Lung microvascular endothelial cell (primary cell): ENCODE results near the gene CFAP119. TPM values are rescaled to one million over a fixed set of nuclear protein-coding genes. Genes with fewer than 3 reads are reported as not detected.

Source experiments
- DNase-seq, 2 donors: peaks; one replicate each; pipeline versions ENCODE4 v3.0.0 to v3.0.0-alpha.2; 2010; ENCODE audit warnings: low read depth in 2 of 2
- total RNA-seq: library from RNA; depleted of rRNA; stranded (reverse); fragments of >200 nt; gene quantifications from 2 replicates; pipeline ENCODE4 v1.2.1, GENCODE V29; 2014

CFAP119 gene
- total RNA-seq, 1 donor from 2014 or later, result 0.40 TPM

DNA sequence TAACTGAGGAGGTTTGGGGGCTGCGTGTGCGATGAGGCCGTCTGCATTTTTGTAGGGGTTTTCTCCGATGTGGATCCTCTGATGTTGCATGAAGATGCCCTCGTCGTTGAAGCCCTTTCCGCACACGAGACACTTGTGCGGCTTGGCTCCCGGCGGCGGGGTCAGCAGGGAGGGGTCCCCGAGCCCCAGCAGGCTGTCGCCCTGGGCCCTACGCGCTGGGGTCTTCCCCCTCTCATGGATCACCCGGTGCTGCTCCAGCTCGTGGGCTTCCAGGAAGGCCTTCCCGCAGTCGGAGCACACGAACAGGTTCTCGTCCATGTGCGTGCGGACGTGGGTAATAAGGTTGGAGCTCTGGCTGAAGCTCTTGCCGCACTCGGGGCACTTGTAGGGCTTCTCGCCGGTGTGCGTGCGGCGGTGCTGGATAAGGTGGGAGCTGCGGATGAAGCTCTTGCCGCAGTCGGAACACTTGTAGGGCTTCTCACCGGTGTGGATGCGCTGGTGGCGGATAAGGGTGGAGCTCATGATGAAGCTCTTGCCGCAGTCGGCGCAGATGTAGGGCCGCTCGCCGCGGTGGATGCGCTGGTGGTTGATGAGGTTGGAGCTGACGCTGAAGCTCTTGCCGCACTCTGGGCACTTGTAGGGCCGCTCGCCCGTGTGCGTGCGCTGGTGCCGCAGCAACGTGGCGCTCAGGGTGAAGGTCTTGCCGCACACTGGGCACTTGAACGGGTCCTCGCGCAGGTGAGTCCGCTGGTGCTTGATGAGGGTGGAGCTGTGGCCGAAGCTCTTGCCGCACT is 20.8 kb upstream of the CFAP119 start:
- no peak for DNase-seq

DNA sequence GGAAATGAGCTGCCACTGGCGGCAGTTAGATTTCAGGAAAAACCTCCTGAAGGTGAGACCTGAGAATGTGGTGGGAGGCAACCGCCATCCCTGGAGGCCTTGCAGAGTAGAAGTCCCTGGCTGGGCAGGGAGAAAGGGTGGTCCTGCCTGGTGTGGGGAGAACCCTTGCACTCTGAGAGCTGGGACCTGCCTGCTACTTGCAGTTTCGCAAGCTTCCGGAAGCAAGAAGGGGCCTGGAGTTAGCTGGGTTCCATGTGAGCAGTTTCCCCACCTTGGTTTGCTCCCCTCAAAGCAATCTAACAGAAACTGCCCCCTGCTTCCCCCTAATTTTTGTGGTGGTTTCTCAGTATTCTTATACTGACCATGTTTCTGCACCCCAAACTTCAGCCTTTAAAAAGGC is 18.7 kb upstream of the CFAP119 start:
- no peak for DNase-seq

GRCh38 chr16:30780021-30780420 is 18.2 kb upstream of the CFAP119 start:
- DNase-seq, result no peak

DNA sequence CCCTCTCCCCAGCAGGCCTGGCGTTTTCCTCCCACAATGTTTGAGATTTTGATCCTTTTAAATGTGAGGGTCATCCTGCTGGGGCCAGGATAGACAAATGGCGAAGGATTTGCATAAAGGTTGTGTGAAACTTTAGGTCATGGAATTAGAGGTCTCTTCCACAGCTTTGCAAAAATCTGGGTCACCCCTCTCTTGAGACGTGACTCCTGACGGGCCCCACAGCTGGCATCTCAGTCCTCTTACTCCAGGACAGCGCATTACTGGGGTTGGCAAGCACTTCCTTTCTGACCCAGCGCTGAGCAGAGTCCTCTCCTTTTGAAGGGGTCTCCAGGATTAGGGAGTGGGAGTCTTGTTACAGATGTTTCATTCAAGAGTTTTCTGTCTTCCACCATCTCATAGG is 17.7 kb upstream of the CFAP119 start:
- DNase-seq, result no peak

DNA sequence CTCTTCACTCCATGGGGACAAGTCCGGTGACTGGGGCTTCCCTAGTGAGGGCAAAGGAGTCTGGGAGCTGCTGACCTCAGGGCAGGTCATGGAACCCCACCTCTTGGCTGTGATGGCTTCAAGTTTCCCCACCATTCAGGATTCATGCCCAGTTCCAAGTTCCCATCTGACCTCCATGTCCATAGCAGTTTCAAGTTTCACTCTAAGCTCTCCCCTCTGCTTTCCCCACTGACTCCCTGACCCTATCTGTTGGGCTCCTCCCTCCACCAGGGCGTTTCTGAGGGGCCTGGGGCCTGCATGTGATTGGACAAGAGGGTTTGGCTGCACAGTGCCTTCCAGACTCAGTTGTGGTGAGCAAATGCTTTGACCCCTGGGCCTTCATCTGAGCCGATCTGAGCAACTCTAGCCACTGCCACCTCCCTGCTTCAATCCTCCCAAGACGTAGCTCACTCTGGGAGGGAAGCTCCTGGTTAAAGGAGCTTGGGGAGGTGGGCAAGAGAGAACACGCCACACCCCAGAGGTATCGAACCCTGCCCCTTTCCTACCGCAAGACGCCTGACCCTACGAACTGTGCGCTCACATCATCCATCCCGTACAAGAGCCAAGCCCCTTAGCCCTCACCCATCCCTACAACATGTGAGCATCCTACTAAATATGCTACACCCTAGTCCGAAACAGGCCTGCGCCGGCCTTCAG is 16.8 kb upstream of the CFAP119 start:
- DNase-seq, result no peak

GRCh38 chr16:30777591-30778297 is 15.9 kb upstream of the CFAP119 start:
- DNase-seq, result no peak

DNA sequence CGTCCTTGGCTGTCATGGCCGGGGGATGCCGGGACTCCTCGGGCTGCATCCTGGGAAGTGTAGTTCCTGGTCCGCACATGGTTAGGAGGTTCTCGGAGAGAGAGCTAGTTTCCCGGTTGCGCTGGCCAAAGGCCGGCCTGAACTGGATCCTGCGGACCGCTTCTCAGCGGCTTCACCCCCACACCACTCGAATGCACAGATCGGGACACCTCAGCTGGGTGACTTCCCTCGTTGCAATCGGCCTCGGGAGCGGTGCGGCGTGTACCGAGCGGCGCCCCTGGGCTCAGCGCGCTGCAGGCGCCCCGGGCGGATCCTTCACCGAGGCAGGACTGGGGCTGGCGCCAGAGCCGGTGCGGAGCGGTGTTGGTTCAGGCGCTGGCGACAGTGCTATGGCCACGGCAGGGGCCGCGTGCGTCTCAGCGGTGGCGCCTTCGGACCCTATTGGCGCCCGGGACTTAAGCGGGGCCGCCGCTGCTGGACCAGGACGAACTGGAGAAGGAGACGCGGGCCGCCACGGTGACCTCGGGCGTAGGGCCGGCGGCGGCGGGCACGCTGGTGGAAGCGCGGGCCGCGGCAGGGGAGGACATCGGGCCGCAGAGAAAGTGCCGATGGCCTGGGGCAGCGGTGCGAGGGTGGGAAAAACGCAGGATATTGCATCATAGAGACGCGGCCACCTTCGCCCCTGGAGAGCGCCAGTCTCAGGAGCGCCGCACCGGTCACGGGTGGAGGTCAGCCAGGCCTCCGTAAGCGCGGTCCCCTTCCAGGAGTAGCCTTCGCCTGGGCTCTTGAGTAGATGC is 13.7 kb upstream of the CFAP119 start:
- DNase-seq, result peak; percentile 78 to 85

GRCh38 chr16:30775131-30775391 is 13.2 kb upstream of the CFAP119 start:
- no peak for DNase-seq

DNA sequence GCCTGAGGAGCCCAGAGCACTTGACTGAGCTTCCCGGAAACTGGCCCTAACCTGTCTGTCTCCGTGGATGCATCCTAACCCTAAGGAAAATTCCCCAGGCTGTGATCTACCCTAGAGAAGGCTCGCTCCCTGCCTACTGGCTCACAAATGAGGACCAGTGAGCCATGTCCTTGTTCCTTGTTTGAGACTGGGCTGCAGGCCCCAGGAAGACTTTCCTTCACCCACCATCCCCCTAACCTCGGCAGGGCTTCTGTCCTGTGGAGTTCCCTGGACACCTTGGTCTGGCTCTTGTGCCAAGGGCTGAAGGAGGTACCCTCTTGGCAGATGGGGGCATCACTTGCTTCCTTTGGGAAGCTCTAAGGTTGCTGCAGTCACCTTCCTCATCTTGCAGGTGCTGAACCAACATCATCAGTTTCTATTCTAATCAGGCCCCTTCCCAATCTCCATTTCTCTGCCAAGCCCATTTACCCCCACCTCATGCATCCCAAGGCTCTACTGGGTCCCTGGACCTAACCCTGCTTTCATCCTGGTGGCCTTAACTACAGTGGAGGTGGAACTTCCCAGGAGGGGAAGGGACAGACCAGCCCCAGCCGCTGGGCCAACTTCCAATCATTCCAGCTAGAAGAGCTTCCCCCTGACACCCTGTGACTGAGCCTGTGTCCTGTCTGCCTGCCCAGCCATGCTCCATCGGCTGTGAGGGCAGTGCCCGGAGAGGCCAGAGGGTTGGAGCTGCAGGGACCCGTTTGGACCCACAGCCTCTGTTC is 12.7 kb upstream of the CFAP119 start:
- DNase-seq, result peak in 1 of 2 donors; percentile 63

- DNase-seq, result no peak
Measured at GRCh38 chr16:30773826-30774225, 12.0 kb upstream of the CFAP119 start.

- DNase-seq, result peak in 1 of 2 donors; percentile 82
Measured at GRCh38 chr16:30771726-30772125, 9.9 kb upstream of the CFAP119 start.

DNA sequence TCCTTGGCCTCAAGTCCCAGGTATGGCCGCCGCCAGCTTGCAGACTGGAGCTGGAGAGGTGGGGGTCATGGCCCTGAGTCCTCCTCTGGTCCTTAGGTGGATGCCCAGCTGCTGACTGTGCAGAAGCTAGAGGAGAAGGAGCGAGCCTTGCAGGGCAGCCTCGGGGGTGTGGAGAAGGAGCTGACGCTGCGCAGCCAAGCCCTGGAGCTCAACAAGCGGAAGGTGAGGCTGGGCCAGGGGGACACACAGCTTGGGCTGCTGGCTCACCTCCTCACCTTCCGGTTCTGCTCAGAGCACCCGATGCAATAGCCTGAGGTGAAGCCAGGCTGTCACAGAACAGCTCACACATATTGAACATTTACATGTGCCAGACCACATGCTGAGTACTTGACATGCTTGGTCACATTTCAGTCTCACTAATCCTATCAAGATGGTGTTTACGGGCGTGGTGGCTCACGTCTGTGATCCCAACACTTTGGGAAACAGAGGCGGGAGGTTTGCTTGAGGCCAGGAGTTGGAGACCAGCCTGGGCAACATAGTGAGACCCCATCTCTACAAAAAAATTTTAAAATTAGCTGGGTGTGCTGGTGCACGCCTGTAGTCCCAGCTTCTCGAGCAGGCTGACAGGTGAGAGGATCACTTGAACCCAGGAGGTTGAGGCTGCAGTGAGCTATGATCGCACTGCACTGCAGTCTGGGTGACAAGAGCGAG is 7.7 kb upstream of the CFAP119 start:
- DNase-seq, result no peak

- no peak for DNase-seq
Measured at GRCh38 chr16:30768583-30769181, 6.8 kb upstream of the CFAP119 start.

GRCh38 chr16:30767767-30768465 is 6.1 kb upstream of the CFAP119 start:
- DNase-seq, result no peak

DNA sequence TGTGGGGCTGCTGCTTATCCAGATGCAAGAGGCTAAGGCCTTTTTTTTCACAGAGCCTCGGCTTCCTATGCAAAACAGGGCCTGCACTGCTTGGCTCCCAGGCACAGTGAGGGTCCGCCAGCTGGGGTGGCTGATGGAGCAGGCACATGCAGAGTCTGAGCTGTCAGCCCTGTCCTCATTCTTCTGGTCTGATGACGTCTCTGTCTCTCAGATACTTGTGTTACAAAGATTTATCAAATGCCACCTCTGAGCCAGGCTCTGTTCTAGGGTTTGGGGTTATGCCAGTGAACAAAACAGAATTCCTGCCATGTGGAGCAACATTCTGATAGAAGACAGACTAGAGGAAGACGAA is 5.0 kb upstream of the CFAP119 start:
- DNase-seq, result no peak

DNA sequence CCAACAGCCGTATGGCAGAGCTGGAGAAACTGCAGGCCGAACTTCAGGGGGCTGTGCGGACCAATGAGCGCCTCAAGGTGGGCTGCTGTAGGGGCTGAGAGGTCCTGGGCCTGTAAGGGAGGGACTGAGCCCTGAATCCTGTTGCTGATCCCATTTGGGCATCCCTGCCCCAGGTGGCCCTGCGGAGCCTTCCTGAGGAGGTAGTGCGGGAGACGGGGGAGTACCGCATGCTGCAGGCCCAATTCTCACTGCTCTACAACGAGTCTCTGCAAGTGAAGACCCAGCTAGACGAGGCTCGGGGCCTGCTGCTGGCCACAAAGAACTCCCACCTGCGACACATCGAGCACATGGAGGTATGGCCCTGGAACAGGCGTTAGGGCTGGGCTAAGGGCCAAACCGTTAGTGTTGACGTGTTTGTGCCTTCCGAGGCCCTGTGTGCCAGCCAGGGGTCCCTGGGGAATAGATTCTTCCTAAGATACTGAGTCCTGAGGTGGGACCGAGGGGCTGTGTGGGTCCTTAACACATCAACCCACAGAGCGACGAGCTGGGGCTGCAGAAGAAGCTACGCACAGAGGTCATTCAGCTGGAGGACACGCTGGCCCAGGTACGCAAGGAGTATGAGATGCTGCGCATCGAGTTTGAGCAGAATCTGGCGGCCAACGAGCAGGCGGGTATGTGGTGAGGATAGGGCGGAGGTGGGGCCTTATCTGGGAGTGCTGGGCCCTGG is 4.5 kb upstream of the CFAP119 start:
- DNase-seq, result no peak

DNA sequence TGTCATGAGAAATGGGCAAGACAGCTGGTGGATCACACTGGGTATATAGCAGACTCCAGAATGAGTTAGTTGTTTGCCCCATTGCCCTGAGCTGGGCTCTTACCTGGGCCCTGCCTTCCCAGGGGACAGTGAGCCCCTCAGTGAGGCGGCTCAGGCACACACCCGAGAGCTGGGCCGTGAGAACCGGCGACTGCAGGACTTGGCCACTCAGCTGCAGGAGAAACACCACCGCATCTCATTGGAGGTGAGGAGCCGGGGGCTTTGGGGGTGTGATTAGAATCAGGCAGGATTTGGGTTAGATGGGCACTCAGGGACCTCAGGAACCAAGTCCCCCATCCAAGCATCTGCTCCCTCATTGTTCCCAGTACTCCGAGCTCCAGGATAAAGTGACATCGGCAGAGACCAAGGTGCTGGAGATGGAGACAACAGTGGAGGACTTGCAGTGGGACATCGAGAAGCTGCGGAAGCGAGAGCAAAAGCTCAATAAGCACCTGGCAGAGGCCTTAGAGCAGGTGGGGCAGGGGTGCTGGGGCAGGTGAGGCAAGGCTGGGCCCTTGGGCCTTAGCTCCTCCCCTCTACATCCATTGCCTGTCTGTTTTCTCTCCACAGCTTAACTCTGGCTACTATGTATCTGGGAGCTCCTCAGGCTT is 3.1 kb upstream of the CFAP119 start:
- no peak for DNase-seq

- DNase-seq, result no peak
Measured at GRCh38 chr16:30764086-30764485, 2.2 kb upstream of the CFAP119 start.
